Right lobe of liver (tissue), 4 donors: ENCODE results near the gene PTPN6.

Experiments
- CTCF ChIP-seq, 4 donors: fragments of 200-600 bp in 3 of 4; fragments of 450-650 bp in 1 of 4; IDR thresholded peaks; one replicate each; pipeline versions ENCODE4 v1.5.1 to v1.8.0; 2016 to 2022; ENCODE audit warnings: antibody characterized with exemption in 4 of 4, mild to moderate bottlenecking in 2 of 4
- POLR2A ChIP-seq: fragments of 450-650 bp; IDR thresholded peaks from one replicate; pipeline ENCODE4 v1.6.1; 2017; ENCODE audit warnings: antibody characterized with exemption, mild to moderate bottlenecking
- donor health status: DM: no; HTN: no; CAD: no.
- donor health status: DM: no; HTN: no; CAD: no.
- donor health status: DM: no; HTN: yes; CAD: no.

GRCh38 chr12:6959058-6959804, 8.1 kb downstream of the PTPN6 start:
- no peak for TF ChIP-seq CTCF (IDR thresholded peaks at IDR 0.05)
- no peak for TF ChIP-seq POLR2A
